Stimulated activated memory B cell treated with anti-CD40 and anti-IgM and Interleukin-4, amounts not matched to agents 10 μg/mL and 1 μg/mL and 100 μg/mL, for 72 hours (primary cell): ENCODE results near the gene CYP2D6.

ENCODE experiments used
- ATAC-seq: fragments of 150-1000 bp; cut with Tn5 transposase; 2 replicates; pipeline ENCODE4 v1.10.0; 2021
- H3K27ac Mint-ChIP-seq: one replicate; pipeline ENCODE4 v1.8.0; 2022; ENCODE audit warnings: mild to moderate bottlenecking, mixed read lengths
- H3K27me3 Mint-ChIP-seq: one replicate; pipeline ENCODE4 v1.8.0; 2022; ENCODE audit warnings: mixed read lengths
- H3K36me3 Mint-ChIP-seq: one replicate; pipeline ENCODE4 v1.8.0; 2022; ENCODE audit warnings: mixed read lengths
- H3K4me1 Mint-ChIP-seq: one replicate; pipeline ENCODE4 v1.8.0; 2022; ENCODE audit warnings: mixed read lengths
- H3K4me3 Mint-ChIP-seq: one replicate; pipeline ENCODE4 v1.8.0; 2022; ENCODE audit warnings: mild to moderate bottlenecking, moderate library complexity, mixed read lengths
- H3K9me3 Mint-ChIP-seq: one replicate; pipeline ENCODE4 v1.8.0; 2022; ENCODE audit warnings: mixed read lengths

CYP2D6 gene

GRCh38 chr22:42164901-42165300, 34.3 kb upstream of the CYP2D6 start:
- peaks cover 42% of the 10 kb centered on the region for H3K36me3 Mint-ChIP-seq
- no peaks in the 10 kb centered on the region for H3K9me3 Mint-ChIP-seq
- no peaks in the 10 kb centered on the region for H3K27me3 Mint-ChIP-seq
- no peak for ATAC-seq
- H3K4me3 Mint-ChIP-seq = no peak overlapping the region
- H3K27ac Mint-ChIP-seq = no peak overlapping the region
- peaks cover 22% of the 10 kb centered on the region for H3K4me1 Mint-ChIP-seq

- Mint-ChIP-seq H3K4me3 (no peak overlapping the region), H3K36me3 (peaks cover 35% of the 10 kb centered on the region), H3K27me3 (no peaks in the 10 kb centered on the region), H3K27ac (no peak overlapping the region), H3K9me3 (no peaks in the 10 kb centered on the region), H3K4me1 (peaks cover 10% of the 10 kb centered on the region)
- no peak for ATAC-seq
Measured at GRCh38 chr22:42163515-42163914, 32.9 kb upstream of the CYP2D6 start.

DNA sequence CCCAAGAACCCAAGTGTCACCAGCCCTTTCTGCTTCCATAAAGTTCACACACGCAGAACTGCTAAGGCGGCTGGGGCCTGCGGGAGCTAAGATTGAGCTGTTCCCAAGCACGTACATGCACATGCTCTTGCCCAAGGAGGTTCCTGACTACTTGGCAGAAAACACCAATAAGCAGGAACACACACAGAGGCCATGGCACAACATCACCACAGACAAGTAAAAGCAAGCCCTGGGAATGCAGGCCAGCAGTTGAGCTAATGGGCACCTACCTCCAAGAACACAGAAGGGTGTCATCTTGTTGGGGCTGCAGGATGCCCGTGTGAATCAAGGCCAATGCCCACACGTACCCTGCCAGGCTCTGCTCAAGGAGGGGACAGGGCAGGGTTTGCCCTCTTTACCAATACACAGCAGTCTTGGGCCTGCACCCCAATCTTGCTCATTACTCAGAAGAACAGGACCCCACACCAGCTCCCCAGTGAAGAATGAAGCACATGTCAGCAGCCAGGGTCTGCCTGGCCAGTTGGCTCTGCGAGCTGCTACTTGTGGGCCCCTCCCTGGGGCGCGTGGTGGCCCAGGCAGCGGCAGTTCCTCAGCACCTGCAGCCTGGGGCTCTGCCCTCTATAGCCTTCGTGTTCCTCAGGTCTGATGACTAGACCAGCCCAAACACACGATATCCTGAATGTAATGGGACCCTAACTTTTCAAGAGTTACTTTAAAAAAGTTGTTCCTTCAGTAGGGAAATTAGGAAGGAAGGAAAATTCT, 32.3 kb upstream of the CYP2D6 start:
- no peaks in the 10 kb centered on the region for H3K9me3 Mint-ChIP-seq
- peaks cover 29% of the 10 kb centered on the region for H3K36me3 Mint-ChIP-seq
- no peak for ATAC-seq
- peaks cover 6% of the 10 kb centered on the region for H3K4me1 Mint-ChIP-seq
- no peaks in the 10 kb centered on the region for H3K27me3 Mint-ChIP-seq
- H3K4me3 Mint-ChIP-seq = no peak overlapping the region
- H3K27ac Mint-ChIP-seq = no peak overlapping the region

DNA sequence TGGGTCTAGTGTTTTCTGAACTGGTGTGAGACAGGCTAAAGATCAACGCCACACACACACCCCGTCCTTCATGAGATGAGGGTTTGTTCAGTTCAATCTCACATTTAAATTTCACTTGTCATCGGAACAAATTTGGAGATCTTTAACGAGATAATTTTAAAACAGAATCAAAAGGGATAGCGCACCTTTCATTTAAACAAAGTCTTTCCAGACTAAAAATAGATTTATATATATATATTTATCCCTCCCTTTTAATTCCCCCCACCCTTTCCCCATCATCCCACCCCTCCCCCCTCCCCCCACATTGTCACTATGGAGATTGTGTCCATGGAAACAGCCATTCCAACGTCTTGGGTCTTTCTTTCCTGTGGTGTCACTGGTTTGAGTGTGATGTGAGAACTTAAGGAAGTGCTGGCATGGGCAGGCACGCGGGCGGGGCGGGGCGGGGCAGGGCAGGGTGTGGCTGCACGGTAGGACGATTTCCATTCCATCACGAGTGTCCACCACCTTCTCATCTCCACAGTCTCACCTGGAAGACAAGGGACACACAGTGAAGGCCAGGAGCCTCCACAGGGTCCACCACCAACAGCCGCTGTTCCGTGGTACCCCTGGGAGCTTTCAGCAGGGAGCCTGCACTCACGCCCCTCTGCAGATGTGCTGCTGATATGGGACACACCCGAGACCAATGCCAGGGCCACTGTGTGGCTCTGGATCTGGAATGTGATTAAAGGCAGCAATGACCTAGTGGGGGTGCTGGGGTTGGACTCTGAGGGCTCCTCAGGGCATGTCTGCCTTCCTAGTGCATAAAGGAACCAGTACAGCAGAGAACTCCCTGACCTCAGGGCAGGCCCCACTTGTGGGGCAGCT, 30.5 kb upstream of the CYP2D6 start:
- Mint-ChIP-seq H3K4me1 (peaks cover 6% of the 10 kb centered on the region), H3K9me3 (no peaks in the 10 kb centered on the region), H3K27ac (no peak overlapping the region), H3K4me3 (no peak overlapping the region), H3K27me3 (no peaks in the 10 kb centered on the region), H3K36me3 (peaks cover 23% of the 10 kb centered on the region)
- ATAC-seq = no peak

DNA sequence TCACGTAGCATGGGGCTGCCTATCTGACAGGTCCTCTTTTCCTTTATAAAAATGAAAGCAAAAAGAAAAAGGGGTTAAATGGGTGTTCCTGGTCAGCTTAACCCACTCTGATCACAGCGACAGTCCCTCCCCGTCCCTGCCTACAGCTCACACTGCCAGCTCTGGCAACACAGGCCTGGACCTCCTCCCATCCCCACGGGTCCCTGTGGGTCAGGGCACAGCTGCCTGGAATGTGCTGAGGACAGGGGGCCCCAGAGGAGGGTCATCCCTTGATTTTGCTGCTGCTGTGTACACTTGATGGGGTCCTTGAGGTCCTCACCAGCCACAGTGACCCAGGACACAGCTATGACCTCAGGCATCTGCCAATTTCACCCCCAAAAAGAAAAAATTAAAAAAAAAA, 29.6 kb upstream of the CYP2D6 start:
- Mint-ChIP-seq H3K4me3 (no peak overlapping the region), H3K27me3 (no peaks in the 10 kb centered on the region), H3K36me3 (peaks cover 31% of the 10 kb centered on the region), H3K27ac (no peak overlapping the region), H3K4me1 (peaks cover 6% of the 10 kb centered on the region), H3K9me3 (no peaks in the 10 kb centered on the region)
- ATAC-seq = no peak

GRCh38 chr22:42158456-42159132, 28.0 kb upstream of the CYP2D6 start:
- peaks cover 35% of the 10 kb centered on the region for H3K36me3 Mint-ChIP-seq
- no peak overlapping the region for H3K4me3 Mint-ChIP-seq
- ATAC-seq = no peak
- H3K4me1 Mint-ChIP-seq = no peaks in the 10 kb centered on the region
- H3K27ac Mint-ChIP-seq = no peak overlapping the region
- H3K9me3 Mint-ChIP-seq = no peaks in the 10 kb centered on the region
- H3K27me3 Mint-ChIP-seq = no peaks in the 10 kb centered on the region

DNA sequence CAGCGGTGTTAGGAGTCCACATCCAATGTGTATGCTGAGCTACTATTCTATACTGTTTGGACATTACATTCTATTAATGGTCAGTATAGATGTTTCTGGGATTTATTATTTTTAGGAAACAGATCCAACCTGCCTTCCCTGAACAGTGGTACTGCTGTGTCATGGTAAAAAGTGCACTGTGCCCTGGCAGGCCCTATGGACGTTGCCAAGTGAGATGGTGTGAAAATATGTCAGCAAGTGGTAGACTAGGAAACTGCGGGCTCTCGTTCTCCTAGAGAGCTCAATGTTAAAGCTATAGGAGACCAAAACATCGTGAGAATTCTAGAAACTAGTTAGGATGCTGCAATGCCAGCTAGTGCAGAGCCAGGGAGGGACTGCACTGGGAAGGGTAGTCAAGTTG, 26.0 kb upstream of the CYP2D6 start:
- Mint-ChIP-seq H3K4me1 (no peaks in the 10 kb centered on the region), H3K4me3 (no peak overlapping the region), H3K27me3 (no peaks in the 10 kb centered on the region), H3K36me3 (peaks cover 40% of the 10 kb centered on the region), H3K27ac (no peak overlapping the region), H3K9me3 (no peaks in the 10 kb centered on the region)
- no peak for ATAC-seq

GRCh38 chr22:42156121-42156520, 25.5 kb upstream of the CYP2D6 start:
- Mint-ChIP-seq H3K4me3 (no peak overlapping the region), H3K27ac (no peak overlapping the region), H3K27me3 (no peaks in the 10 kb centered on the region), H3K4me1 (no peaks in the 10 kb centered on the region), H3K36me3 (peaks cover 40% of the 10 kb centered on the region), H3K9me3 (no peaks in the 10 kb centered on the region)
- ATAC-seq = no peak

DNA sequence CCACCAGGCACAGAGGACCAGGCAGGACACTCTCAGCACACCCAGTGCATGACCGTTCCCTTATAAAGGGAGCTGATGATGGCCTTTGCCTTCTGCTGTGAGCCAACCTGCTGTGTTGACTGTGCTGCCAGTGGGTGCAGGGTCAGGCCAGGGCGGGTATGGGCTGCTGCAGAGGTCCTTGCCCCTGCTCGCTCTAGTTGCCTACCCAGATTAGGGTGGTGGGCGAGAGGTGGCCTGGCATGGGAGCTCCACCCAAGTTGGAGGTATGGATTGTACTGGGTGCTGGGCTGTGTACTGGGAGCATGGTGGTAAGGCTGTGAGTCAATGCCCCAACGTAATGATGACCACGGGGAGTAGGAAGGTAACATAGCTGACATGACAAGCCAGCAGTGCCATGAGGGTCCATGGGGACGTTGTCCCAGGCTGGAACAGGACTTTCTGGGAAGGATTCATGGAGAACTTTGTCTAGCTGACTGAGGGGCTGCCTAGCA, 24.5 kb upstream of the CYP2D6 start:
- Mint-ChIP-seq H3K27me3 (no peaks in the 10 kb centered on the region), H3K9me3 (no peaks in the 10 kb centered on the region), H3K27ac (no peak overlapping the region), H3K4me1 (no peaks in the 10 kb centered on the region), H3K36me3 (peaks cover 35% of the 10 kb centered on the region), H3K4me3 (no peak overlapping the region)
- ATAC-seq = no peak

DNA sequence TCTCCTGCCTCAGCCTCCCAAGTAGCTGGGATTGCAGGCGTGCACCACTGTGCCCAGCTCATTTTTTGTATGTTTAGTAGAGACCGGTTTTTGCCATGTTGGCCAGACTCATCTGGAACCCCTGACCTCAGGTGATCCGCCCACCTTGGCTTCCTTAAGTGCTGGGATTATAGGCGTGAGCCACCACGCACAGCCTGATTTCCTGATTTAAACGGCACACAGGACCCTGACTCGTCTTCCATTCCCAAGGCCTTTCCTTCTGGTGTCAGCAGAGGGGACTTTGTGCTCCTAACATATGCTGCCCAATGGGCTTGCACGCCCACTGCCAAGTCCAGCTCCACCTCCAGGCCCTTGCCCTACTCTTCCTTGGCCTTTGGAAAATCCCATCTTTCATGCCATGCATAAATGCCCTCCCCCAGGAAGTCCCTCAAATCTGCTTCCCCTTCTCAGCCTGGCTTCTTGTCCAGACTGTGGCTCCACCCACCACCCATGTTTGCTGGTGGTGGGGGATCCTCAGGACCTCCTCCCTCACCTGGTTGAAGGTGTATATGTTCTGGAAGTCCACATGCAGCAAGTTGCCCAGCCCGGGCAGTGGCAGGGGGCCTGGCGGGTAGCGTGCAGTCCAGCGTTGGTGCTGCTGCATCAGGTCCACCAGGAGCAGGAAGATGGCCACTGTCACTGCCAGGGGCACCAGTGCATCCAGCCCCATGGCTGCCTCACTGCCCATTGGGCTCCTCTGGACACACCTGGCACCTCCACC, 23.9 kb upstream of the CYP2D6 start:
- no peak overlapping the region for H3K4me3 Mint-ChIP-seq
- no peaks in the 10 kb centered on the region for H3K9me3 Mint-ChIP-seq
- no peak for ATAC-seq
- H3K36me3 Mint-ChIP-seq = peaks cover 37% of the 10 kb centered on the region
- H3K27me3 Mint-ChIP-seq = no peaks in the 10 kb centered on the region
- no peaks in the 10 kb centered on the region for H3K4me1 Mint-ChIP-seq
- H3K27ac Mint-ChIP-seq = no peak overlapping the region

DNA sequence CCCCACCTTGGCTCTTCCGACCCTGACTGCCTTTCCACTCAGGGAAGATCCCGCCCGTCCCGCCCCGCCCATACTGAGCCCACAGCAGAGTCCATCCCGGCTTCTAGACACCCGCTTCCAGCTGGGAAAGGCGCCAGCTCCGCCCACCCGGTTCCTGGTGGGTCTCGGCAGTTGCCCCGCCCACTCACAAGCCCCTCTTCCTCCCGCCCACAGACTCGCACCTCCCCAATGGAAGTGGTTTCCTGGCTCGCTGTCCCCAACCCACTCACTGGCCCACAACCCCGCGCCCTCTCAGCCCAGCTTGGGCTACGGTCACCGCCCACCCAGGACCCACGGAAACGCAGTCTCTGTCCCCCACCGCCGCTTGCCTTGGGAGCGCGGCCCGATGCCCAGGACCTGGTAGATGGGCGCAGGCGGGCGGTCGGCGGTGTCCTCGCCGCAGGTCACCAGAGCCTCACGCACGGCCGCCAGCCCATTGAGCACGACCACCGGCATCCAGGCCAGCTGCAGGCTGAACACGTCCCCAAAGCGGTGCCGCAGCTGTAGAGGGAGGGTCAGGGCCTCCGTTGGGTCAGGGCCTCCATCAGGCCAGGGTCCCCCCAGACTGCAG, 22.2 kb upstream of the CYP2D6 start:
- H3K27me3 Mint-ChIP-seq = no peaks in the 10 kb centered on the region
- no peak overlapping the region for H3K27ac Mint-ChIP-seq
- H3K4me3 Mint-ChIP-seq = no peak overlapping the region
- H3K4me1 Mint-ChIP-seq = no peaks in the 10 kb centered on the region
- no peaks in the 10 kb centered on the region for H3K9me3 Mint-ChIP-seq
- peaks cover 46% of the 10 kb centered on the region for H3K36me3 Mint-ChIP-seq
- no peak for ATAC-seq

DNA sequence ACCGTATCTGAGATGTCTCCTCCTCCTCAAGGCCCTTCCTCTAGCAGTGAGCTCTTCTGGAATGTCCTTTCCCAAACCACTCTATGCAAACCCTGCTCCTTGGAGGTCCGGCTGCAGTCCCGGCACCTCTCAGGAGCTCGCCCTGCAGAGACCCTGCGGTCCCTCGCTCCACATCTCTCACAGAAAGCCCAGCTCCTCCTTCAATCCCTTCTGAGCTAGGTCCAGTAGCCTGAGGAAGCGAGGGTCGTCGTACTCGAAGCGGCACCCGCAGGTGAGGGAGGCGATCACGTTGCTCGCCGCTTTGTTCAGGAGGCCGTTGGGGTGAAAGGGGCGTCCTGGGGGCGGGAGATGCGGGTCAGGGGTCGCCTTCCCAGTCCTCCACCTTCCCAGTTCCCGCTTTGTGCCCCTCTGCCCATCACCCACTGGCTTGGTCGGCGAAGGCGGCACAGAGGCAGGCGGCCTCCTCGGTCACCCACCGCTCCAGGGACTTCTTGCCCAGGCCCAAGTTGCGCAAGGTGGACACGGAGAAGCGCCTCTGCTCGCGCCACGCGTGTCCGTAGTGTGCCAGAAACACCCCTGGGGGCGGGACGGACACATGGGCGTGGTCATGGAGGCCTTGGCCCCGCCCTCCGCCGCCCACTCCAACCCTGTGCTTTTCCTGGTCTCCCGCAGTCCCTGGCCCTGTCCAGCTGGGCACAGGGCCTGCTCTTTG, 21.5 kb upstream of the CYP2D6 start:
- Mint-ChIP-seq H3K27me3 (no peaks in the 10 kb centered on the region), H3K27ac (no peak overlapping the region), H3K9me3 (no peaks in the 10 kb centered on the region), H3K4me1 (no peaks in the 10 kb centered on the region), H3K36me3 (peaks cover 53% of the 10 kb centered on the region), H3K4me3 (no peak overlapping the region)
- ATAC-seq = no peak

- ATAC-seq = peak; percentile 7
- Mint-ChIP-seq H3K27ac (no peak overlapping the region), H3K4me1 (no peaks in the 10 kb centered on the region), H3K4me3 (no peak overlapping the region), H3K36me3 (peaks cover 57% of the 10 kb centered on the region), H3K27me3 (no peaks in the 10 kb centered on the region), H3K9me3 (no peaks in the 10 kb centered on the region)
Measured at GRCh38 chr22:42150727-42151590, 20.3 kb upstream of the CYP2D6 start.
